Measurements from ENCODE around the gene PLIN1.

- TF ChIP-seq CTCF (IDR thresholded peaks at IDR 0.05; ENCODE audit: poor library complexity) = no peak
- TF ChIP-seq EZH2phosphoT487 (IDR thresholded peaks at IDR 0.05; ENCODE audit: low read depth, severe bottlenecking, unreplicated experiment) = no peak
Observed at GRCh38 chr15:89668171-89668570, 11.0 kb downstream of the PLIN1 start.
